HG03432 (cell line): ENCODE measurements around the gene TBC1D9.
A peak's percentile ranks its signal among the peaks of the same experiment; 100 is the strongest.
"Not testable (repeated sequence)": the region's sequence is repeated elsewhere in the genome, so short reads cannot be mapped to it uniquely, and the experiment has no call there.

ENCODE experiments used
- ATAC-seq: cut with Tn5 transposase; IDR thresholded peaks from one replicate; pipeline ENCODE4 v1.9.1; 2021; ENCODE audit warnings: mild to moderate bottlenecking, moderate library complexity; ENCODE audit not compliant: unreplicated experiment

TBC1D9 gene

GRCh38 chr4:140756319-140757231 is at the start of gene TBC1D9:
Gene TBC1D9 (minus strand): TSS chr4:140756385. CDS start chr4:140756045, 340 bp downstream.
- ATAC-seq = peak; percentile 50

GRCh38 chr4:140805293-140805692 is 49.1 kb upstream of the TBC1D9 start:
- no peak for ATAC-seq

- no peak for ATAC-seq
These were observed 46.4 kb upstream of the TBC1D9 start for GRCh38 chr4:140802591-140802990.

- peak; percentile 50 for ATAC-seq
These were observed 44.5 kb upstream of the TBC1D9 start for GRCh38 chr4:140800666-140801065.

- peak; percentile 49 for ATAC-seq
These were observed 43.6 kb upstream of the TBC1D9 start for GRCh38 chr4:140799686-140800225.

- ATAC-seq = no peak
These were observed 37.1 kb upstream of the TBC1D9 start for GRCh38 chr4:140793291-140793690.

GRCh38 chr4:140790765-140791164 is 34.6 kb upstream of the TBC1D9 start:
- ATAC-seq = peak; percentile 96

GRCh38 chr4:140790171-140790570 is 34.0 kb upstream of the TBC1D9 start:
- ATAC-seq = peak; percentile 26

- ATAC-seq = peak; percentile 37
These were observed 33.6 kb upstream of the TBC1D9 start for GRCh38 chr4:140789759-140790158.

- ATAC-seq = not testable (repeated sequence)
These were observed 26.6 kb upstream of the TBC1D9 start for GRCh38 chr4:140782787-140783186.

- no peak for ATAC-seq
These were observed 25.4 kb upstream of the TBC1D9 start for GRCh38 chr4:140781596-140781995.

- ATAC-seq = peak; percentile 73
These were observed 21.7 kb upstream of the TBC1D9 start for GRCh38 chr4:140777894-140778293.

GRCh38 chr4:140777386-140777785 is 21.2 kb upstream of the TBC1D9 start:
- no peak for ATAC-seq

GRCh38 chr4:140776556-140776955 is 20.4 kb upstream of the TBC1D9 start:
- no peak for ATAC-seq

- ATAC-seq = no peak
These were observed 18.8 kb upstream of the TBC1D9 start for GRCh38 chr4:140774956-140775355.

- no peak for ATAC-seq
These were observed 18.3 kb upstream of the TBC1D9 start for GRCh38 chr4:140774510-140774909.

GRCh38 chr4:140769209-140769608 is 13.0 kb upstream of the TBC1D9 start:
- ATAC-seq = no peak

GRCh38 chr4:140764785-140765392 is 8.7 kb upstream of the TBC1D9 start:
- no peak for ATAC-seq

- ATAC-seq = no peak
These were observed 6.0 kb upstream of the TBC1D9 start for GRCh38 chr4:140762202-140762601.

- ATAC-seq = no peak
These were observed 1.0 kb upstream of the TBC1D9 start for GRCh38 chr4:140757232-140757630.

GRCh38 chr4:140755774-140756318 is 339 bp downstream of the TBC1D9 start:
- ATAC-seq = peak; percentile 68
